ENCODE measurements around the gene MYBPHL.
"Not testable (repeated sequence)": the region's sequence is repeated elsewhere in the genome, so short reads cannot be mapped to it uniquely, and the experiment has no call there.

Gene MYBPHL

DNA sequence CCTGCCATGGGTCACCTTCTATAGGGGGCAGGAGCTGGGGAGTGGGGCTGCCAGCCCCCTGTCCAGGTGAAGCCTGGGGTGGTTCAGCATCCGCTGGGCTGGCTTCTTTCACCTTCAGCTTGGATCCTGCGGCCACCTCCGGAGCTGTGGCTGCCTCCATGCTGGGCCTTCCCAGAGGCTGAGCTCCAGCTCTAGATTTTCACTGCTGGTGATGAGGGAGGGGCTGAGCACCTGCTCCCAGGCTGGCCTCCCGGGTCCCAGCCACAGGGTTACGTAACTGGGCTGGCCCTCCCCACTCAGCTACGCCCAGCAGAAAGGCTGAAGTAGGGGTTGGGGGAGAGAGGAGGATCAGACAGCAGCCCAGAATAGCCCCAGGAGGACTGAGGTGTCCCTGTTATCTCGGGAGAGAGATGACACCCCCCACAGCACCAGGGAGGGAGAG, at the start of gene MYBPHL:
MYBPHL (minus strand) TSS at position 180 of the 442 bp plus-strand sequence; CDS start at position 160, 20 bp downstream.
- DNase-seq: no peak

GRCh38 chr1:109356505-109356904, 49.7 kb upstream of the MYBPHL start:
- DNase-seq: no peak

DNA sequence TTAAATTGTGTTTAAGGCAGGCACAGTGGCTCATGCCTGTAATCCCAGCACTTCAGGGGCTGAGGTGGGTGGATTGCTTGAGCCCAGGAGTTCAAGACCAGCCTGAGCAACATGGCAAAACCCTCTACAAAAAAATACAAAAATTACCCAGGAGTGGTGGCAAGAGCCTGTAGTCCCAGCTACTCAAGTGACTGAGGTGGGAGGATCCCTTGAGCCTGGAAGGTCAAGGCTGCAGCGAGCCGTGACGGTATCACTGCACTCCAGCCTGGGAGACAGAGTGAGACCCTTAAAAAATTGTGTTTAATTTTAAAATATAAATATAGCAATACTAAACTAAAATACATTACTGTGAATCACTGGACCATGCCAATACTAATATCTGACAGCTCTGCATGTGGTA, 48.1 kb upstream of the MYBPHL start:
- DNase-seq: no peak

GRCh38 chr1:109351457-109351856, 44.6 kb upstream of the MYBPHL start:
- no peak for DNase-seq

DNA sequence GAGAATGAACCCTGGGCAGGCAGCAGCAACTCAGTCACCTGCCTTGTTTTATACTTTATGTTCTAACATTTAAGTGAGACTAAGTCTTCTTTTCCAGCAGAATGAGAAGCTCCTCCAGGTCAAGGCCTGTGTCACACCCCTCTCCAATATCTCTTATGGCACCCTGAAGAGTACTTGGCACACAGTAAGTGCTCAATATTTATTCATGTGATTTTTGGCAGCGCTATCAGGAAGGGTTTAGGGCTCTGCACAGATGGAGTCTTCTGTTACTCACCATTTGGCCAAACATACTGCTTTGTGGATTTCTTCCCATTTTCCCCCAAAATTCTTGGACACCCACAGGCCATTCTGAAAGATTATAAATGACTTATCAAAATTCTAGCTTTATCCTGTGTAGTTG, 43.8 kb upstream of the MYBPHL start:
- DNase-seq: no peak

DNA sequence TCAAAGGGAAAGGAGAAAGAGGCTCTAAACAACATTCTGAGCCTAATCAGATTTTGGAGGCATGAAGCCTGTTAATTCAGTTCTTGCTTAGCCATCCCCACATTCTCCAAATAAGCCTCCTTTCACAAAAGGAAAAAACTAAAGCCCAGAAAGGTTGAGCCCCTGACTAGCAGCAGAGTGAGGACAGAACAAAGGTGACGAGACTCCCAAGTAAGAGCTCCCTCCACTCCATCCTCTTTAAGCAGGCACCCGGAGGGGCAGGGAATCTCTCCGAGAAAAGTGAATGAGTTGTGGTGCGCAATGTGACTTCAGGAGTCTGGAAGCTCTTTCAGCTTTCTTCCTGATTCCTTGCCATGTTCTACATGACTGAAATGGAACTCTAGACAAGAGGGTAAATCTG, 43.4 kb upstream of the MYBPHL start:
- no peak for DNase-seq

DNA sequence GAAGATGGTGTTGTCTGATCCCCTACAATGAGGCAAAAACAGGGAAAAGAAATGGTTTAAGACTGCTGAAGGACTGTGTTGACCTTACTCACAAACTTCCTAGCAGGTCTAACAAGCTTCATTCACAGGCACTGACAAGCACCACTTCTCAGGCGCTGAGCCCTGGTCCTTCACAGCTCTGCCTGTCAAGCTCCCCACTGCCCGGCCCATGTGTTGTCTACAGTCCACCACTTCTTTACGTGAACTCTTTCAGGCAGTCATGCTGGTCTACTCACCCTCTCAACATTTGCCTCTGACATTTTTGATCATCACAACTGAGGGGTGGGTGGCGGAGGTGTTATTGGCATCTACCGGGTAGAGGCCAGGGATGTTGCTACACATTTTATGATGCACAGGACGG, 40.7 kb upstream of the MYBPHL start:
- no peak for DNase-seq

DNA sequence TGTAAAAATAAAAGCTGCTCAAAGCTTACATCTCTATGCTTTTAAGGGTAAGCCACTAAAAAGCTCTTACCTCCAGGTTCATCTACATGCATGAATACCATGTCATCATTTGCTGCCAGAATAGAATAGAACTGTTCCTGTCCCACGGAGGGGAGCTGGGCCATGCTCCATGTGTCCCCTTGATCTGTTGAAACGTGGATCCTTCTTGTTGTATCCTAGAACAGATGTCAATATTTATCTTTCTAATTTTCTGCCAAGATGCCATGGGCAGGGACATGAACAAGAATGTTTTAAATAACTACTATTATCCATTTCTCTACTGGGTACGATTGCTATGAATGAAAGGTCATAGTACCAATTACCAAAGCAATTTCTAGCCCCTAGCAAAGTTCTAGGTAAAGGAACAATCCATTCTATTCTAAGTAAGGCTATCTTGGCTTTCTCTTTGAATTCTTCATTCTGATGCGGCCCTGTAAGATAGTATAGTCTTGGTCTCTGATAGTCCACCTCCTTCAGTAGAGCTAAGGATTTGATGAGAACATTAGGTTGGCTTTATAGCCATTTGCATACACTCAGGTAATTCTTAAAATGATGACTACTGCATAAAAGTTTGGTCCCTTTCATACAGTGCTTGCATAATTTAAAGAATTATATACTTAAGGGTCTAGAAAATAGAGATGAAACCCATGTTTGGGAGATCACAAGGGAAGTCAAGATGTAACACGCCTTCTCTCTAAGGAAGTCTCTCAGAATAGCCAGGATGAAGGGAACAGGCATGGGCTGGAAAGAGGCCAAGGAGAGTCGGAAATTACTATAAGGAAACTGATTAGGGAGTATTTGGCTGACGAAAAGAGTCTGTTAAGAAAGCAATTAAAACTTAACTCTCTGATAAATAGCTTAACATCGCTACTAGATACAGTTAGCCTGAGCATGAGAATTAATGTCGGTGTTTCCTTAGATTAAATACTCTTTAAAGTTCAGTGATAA, 35.4 kb upstream of the MYBPHL start:
- DNase-seq: no peak

- no peak for DNase-seq
These were observed 31.8 kb upstream of the MYBPHL start for GRCh38 chr1:109338608-109339007.

GRCh38 chr1:109338091-109338490, 31.3 kb upstream of the MYBPHL start:
- DNase-seq: no peak

- DNase-seq: no peak
These were observed 28.3 kb upstream of the MYBPHL start for GRCh38 chr1:109335091-109335490.

GRCh38 chr1:109331113-109331512, 24.3 kb upstream of the MYBPHL start:
- DNase-seq: no peak

GRCh38 chr1:109327285-109327684, 20.5 kb upstream of the MYBPHL start:
- DNase-seq: no peak

DNA sequence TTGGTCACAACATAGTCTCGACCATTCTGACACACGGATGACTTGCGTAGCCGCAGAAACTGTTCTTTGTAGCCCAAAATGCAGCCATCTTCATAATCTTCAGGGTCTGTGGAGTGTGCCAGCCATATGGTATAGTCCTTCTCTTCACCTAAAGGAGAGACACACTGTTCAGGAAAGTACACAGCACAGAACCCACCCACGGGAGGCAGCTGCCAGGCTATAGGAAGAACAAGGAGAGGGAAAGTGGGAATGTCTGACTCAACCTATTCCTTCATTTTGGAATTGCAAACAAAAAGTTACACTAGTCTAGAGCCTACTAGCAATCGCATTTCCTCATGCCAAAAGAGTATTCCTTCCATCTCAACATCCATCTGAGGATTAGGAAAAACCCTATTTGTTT, 16.2 kb upstream of the MYBPHL start:
- no peak for DNase-seq

DNA sequence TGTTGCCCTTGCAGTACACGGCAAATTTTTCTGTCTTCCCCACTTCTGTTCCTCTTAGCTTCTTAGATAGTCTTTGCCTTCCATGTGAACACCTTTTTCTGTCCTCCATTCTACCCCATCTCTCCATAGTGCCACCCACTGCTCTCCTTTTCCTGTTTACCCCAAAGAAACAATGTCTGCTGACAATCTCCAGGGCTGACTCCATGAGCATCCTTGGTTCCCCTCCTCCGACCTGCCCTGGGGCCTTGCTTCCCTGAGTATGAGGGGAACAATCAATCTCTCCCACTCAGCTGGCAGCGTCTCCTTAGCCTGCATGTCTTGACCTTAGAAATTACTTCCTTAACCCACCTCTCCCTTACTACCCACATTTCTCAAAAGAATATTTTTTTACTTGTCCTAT, 12.3 kb upstream of the MYBPHL start:
- DNase-seq: no peak

GRCh38 chr1:109316506-109316905, 9.7 kb upstream of the MYBPHL start:
- no peak for DNase-seq

GRCh38 chr1:109315288-109315687, 8.5 kb upstream of the MYBPHL start:
- DNase-seq: no peak

DNA sequence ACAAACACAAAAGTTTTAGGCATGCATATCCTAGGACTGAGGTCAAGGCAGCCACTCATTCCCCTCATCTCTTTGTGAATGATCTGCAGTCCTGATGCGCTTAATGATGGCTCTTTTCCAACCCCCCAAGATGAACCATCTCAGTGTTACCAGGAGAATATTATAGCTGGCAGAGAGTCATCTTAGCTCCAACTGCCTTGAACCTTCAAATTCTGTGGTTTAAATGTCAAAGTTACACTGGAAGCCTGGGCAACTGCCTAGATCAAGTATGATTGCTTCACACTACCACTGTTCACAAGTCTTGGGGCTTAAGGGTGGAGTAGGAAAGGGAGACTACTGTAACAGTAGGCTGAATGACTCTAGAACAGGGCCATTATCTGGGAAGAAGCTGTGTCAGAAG, 8.0 kb upstream of the MYBPHL start:
- no peak for DNase-seq

- DNase-seq: no peak
These were observed 6.4 kb upstream of the MYBPHL start for GRCh38 chr1:109312978-109313775.

DNA sequence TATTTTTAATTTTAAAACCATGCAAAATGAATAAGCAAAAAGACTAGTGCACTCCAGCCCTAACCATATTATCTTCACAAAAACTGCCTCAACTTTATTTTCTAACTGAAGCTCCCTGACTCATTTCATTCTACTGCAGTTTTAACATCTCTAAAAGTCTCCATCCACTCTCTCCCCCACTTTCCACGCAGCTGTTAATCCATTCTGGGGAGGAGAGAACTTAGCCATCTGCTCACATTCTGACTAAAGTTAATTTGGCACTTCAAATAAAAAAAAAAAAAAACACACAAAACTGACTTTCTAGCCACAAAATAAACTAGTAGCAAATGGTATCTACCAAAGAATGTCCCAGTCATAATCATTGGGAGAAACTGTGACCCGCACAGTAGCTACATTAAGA, 5.4 kb upstream of the MYBPHL start:
- DNase-seq: no peak

GRCh38 chr1:109309347-109309746, 2.5 kb upstream of the MYBPHL start:
- DNase-seq: no peak

GRCh38 chr1:109307274-109308021, 637 bp upstream of the MYBPHL start:
- no peak for DNase-seq

DNA sequence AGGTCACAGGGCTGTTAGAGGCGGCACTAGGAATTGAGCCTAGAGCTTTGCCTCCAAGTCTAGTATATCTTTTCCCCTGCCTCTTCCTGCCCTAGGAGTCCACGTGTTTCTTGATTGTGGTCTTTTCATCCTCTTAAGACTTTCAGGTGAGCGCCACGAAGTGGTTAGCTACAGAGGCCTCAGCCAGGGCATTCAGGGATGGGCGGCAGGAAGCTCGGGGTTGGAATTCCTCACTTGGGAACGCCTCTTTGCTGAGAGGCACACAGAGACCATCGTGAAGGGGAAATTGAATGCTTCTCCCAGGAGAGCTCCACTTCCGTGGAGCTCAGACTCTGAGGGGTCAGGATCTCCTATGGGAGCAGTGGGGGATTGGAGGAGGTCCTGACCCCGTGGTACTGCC, 820 bp downstream of the MYBPHL start:
- DNase-seq: not testable (repeated sequence)
